ENCODE measurements around the gene ULBP2. TPM values are rescaled to one million over a fixed set of nuclear protein-coding genes. Genes with fewer than 3 reads are reported as not detected.

The ULBP2 gene
- total RNA-seq, 1 experiment from 2014 or later = not detected

GRCh38 chr6:149940672-149940982 lies 1.2 kb upstream of the ULBP2 start:
- Histone ChIP-seq H3K23ac (ENCODE audit: insufficient read length, low read depth, low read length) (no peak overlapping the region), H2BK12ac (ENCODE audit: insufficient read length, low read depth, low read length) (no peak overlapping the region), H2BK15ac (ENCODE audit: low read depth, low read length) (no peak overlapping the region), H4K8ac (replicated peaks; ENCODE audit: insufficient read length, low read depth, low read length) (no peak overlapping the region), H3K14ac (ENCODE audit: insufficient read depth, low read length) (no peak overlapping the region), H3K79me1 (ENCODE audit: insufficient read depth, low read depth, low read length, poor library complexity, severe bottlenecking) (no peaks in the 10 kb centered on the region), H3K23me2 (ENCODE audit: insufficient read length, low read depth, low read length, poor library complexity, severe bottlenecking) (peaks cover 20% of the 10 kb centered on the region), H3K9me3 (ENCODE audit: control insufficient read depth, low read depth, low read length) (no peaks in the 10 kb centered on the region), H3K27ac (ENCODE audit: insufficient read length, low read depth, low read length) (no peak overlapping the region), H2BK120ac (ENCODE audit: low read depth, low read length, poor library complexity, severe bottlenecking) (no peak overlapping the region), H2BK5ac (ENCODE audit: insufficient read length, low read length) (no peak overlapping the region), H3K18ac (ENCODE audit: insufficient read length, low read depth, low read length) (no peak overlapping the region), H2BK20ac (ENCODE audit: low read depth, low read length, poor library complexity, severe bottlenecking) (no peak overlapping the region), H3K56ac (ENCODE audit: insufficient read length, low read depth, low read length) (no peak overlapping the region), H3K4ac (ENCODE audit: low read depth, low read length) (no peak overlapping the region), H3T11ph (ENCODE audit: low read length) (no peak overlapping the region), H3K79me2 (ENCODE audit: insufficient read depth, low read length) (no peaks in the 10 kb centered on the region), H3K9ac (ENCODE audit: extremely low read depth, insufficient read length, low read length) (no peak overlapping the region), H4K20me1 (ENCODE audit: control insufficient read depth, insufficient read depth, insufficient read length) (no peaks in the 10 kb centered on the region), H4K5ac (ENCODE audit: insufficient read length, low read depth, low read length) (no peak overlapping the region), H3K27me3 (ENCODE audit: insufficient read depth, low read length) (peaks cover 73% of the 10 kb centered on the region), H2AK5ac (ENCODE audit: insufficient read length, low read length) (no peak overlapping the region), H2AFZ (ENCODE audit: low read length) (no peak overlapping the region), H3K4me1 (ENCODE audit: insufficient read depth, low read length) (no peaks in the 10 kb centered on the region), H3K4me2 (ENCODE audit: insufficient read depth, insufficient read length, low read length) (no peak overlapping the region), H4K91ac (ENCODE audit: insufficient read length, low read depth, low read length) (no peak overlapping the region)
- no peak for DNase-seq
- H3K9me3 Mint-ChIP-seq = peaks cover 0 to 9% of the 10 kb centered on the region in 2 experiments; a peak in 2 of 5 replicates
- TF ChIP-seq CTCF (conservative IDR thresholded peaks at IDR 0.05) = no peak
- H3K4me3 Mint-ChIP-seq = peak overlapping the region in 1 of 2 experiments; percentile 55; a peak in 3 of 5 replicates
- peaks cover 0 to 4% (median 3%) of the 10 kb centered on the region in 3 experiments; a peak in 3 of 7 replicates for H3K36me3 Mint-ChIP-seq (ENCODE audit: insufficient read depth in 1 of 3, low read depth in 3 of 3)
- no CpG with 5 or more reads among the region's 6 CpGs for WGBS (ENCODE audit: extremely low coverage, insufficient read length, low lambda C conversion rate)
- H3K27ac Mint-ChIP-seq = no peak overlapping the region
- peaks cover 95% of the 10 kb centered on the region for H3K27me3 Mint-ChIP-seq (ENCODE audit: low read depth)
- peaks cover 12 to 14% of the 10 kb centered on the region in 2 experiments for H3K4me1 Mint-ChIP-seq

All from H9 (cell line).